NCI-H1092 treated with DMSO at 0.1 percent for 48 hours (cell line): ENCODE results near the gene KLHDC3.

Experiments
- DNase-seq: peaks from one replicate; lab custom pipeline; 2025; lab: John Stamatoyannopoulos, UW

Gene KLHDC3

GRCh38 chr6:43058531-43058930, 44.5 kb downstream of the KLHDC3 start:
- no peak for DNase-seq

- DNase-seq: peak; percentile 100
These were observed 45.4 kb downstream of the KLHDC3 start, which contains the start of the genes KLC4 and MRPL2 for GRCh38 chr6:43059168-43060033. KLC4 (plus strand) TSS chr6:43059631; CDS start chr6:43061336, 1,705 bp downstream. MRPL2 (minus strand) TSS chr6:43059434; CDS start chr6:43059381, 53 bp downstream.

- DNase-seq: no peak
These were observed 46.1 kb downstream of the KLHDC3 start for GRCh38 chr6:43060034-43060754.

GRCh38 chr6:43060755-43061633, 46.9 kb downstream of the KLHDC3 start:
- DNase-seq: no peak

GRCh38 chr6:43061861-43062260, 47.8 kb downstream of the KLHDC3 start:
- DNase-seq: no peak

- no peak for DNase-seq
These were observed 48.8 kb downstream of the KLHDC3 start for GRCh38 chr6:43062818-43063217.

- peak; percentile 55 for DNase-seq
These were observed 56.1 kb downstream of the KLHDC3 start for GRCh38 chr6:43070028-43070632.
